H1 (cell line): ENCODE results near the gene DSE. TPM values are rescaled to one million over a fixed set of nuclear protein-coding genes. Genes with fewer than 3 reads are reported as not detected.

ENCODE experiments used
- CTCF ChIA-PET: fragments of 300-600 bp; sonication (Branson Sonifier 250); formaldehyde crosslinking; loops from one replicate; lab custom pipeline; 2021; ENCODE audit not compliant: partially characterized antibody; lab: Charles Lee
- POLR2A ChIA-PET: fragments of 300-600 bp; sonication (Branson Sonifier 250); formaldehyde crosslinking; loops from one replicate; lab custom pipeline; 2021; ENCODE audit warnings: inconsistent platforms; ENCODE audit not compliant: partially characterized antibody; lab: Charles Lee
- DNase-seq, 2 experiments: peaks; one replicate each; pipeline versions ENCODE4 v3.0.0 to v3.0.0-alpha.2; 2010 to 2022; ENCODE audit warnings: low spot score in 2 of 2, low read depth in 1 of 2, mixed read lengths in 1 of 2
- FAIRE-seq: peaks from 2 replicates; lab custom pipeline; 2011; peaks lifted over from hg19 to GRCh38; lab: Jason Lieb, UNC
- H2AFZ ChIP-seq: 2 replicates; pipeline ENCODE4 v1.8.1; 2012; ENCODE audit warnings: low read length, inconsistent platforms
- H2AK5ac ChIP-seq: 2 replicates; pipeline ENCODE4 v1.6.1; 2013; ENCODE audit warnings: low read depth, low read length
- H2BK120ac ChIP-seq: replicated peaks from 2 replicates; pipeline ENCODE3; 2013; ENCODE audit warnings: low read depth, low read length, inconsistent platforms
- H2BK12ac ChIP-seq: 2 replicates; pipeline ENCODE4 v1.6.1; 2013; ENCODE audit warnings: low read depth, low read length
- H2BK15ac ChIP-seq: 2 replicates; pipeline ENCODE4 v1.6.1; 2013; ENCODE audit warnings: low read length
- H2BK20ac ChIP-seq: 2 replicates; pipeline ENCODE4 v1.6.1; 2013; ENCODE audit warnings: low read length
- H2BK5ac ChIP-seq: 2 replicates; pipeline ENCODE4 v1.6.1; 2013; ENCODE audit warnings: low read depth, low read length
- H3K14ac ChIP-seq: 2 replicates; pipeline ENCODE4 v1.6.1; 2013; ENCODE audit warnings: inconsistent platforms; ENCODE audit not compliant: insufficient read length
- H3K18ac ChIP-seq: 2 replicates; pipeline ENCODE4 v1.6.1; 2013; ENCODE audit warnings: low read length; ENCODE audit errors: extremely low read depth
- H3K23ac ChIP-seq: 2 replicates; pipeline ENCODE4 v1.6.1; 2013; ENCODE audit warnings: inconsistent platforms; ENCODE audit not compliant: insufficient read length
- H3K23me2 ChIP-seq: 2 replicates; pipeline ENCODE4 v1.6.1; 2013; ENCODE audit warnings: low read depth, low read length
- H3K27ac ChIP-seq: 2 replicates; pipeline ENCODE4 v1.6.1; 2011; ENCODE audit warnings: low read depth, low read length, inconsistent platforms
- H3K27me3 ChIP-seq, 4 experiments: replicated peaks in 1 of 4; 1 replicate in 1 of 4; 2 replicates in 3 of 4; pipeline versions ENCODE4 v1.6.1 to v1.8.1; 2011 to 2013; ENCODE audit warnings: low read length in 3 of 4, mild to moderate bottlenecking in 3 of 4, inconsistent platforms in 2 of 4, mixed read lengths in 2 of 4, moderate library complexity in 1 of 4; ENCODE audit not compliant: control insufficient read depth in 3 of 4, insufficient read depth in 3 of 4; ENCODE audit errors: extremely low read depth in 1 of 4
- H3K36me3 ChIP-seq, 4 experiments: 2 replicates each; pipeline versions ENCODE4 v1.6.1 to v1.8.1; 2011 to 2013; ENCODE audit warnings: mild to moderate bottlenecking in 4 of 4, low read length in 3 of 4, moderate library complexity in 2 of 4, control low read depth in 1 of 4, inconsistent platforms in 1 of 4; ENCODE audit not compliant: insufficient read depth in 4 of 4, control insufficient read depth in 2 of 4
- H3K4ac ChIP-seq: replicated peaks from 2 replicates; pipeline ENCODE3; 2013; ENCODE audit warnings: low read length, low read depth, mixed read lengths, inconsistent platforms; ENCODE audit not compliant: insufficient read length
- H3K4me1 ChIP-seq, 4 experiments: replicated peaks in 1 of 4; 1 replicate in 1 of 4; 2 replicates in 3 of 4; pipeline versions ENCODE4 v1.6.1 to v1.8.1; 2011 to 2013; ENCODE audit warnings: low read length in 3 of 4, inconsistent platforms in 2 of 4, mixed read lengths in 1 of 4; ENCODE audit not compliant: insufficient read depth in 4 of 4, control insufficient read depth in 3 of 4
- H3K4me2 ChIP-seq, 2 experiments: 2 replicates each; pipeline versions ENCODE4 v1.6.1 to v1.8.1; 2011 to 2013; ENCODE audit warnings: low read depth in 2 of 2, low read length in 2 of 2, control low read depth in 1 of 2, inconsistent platforms in 1 of 2, mild to moderate bottlenecking in 1 of 2; ENCODE audit not compliant: insufficient read depth in 1 of 2
- H3K4me3 ChIP-seq, 4 experiments: fragments of 200-600, 300-600 bp in 1 of 4; sonication (generic), shearing (Covaris generic), sonication (Bioruptor Twin) in 1 of 4; 2 replicates each; pipeline versions ENCODE4 v1.5.1 to v1.8.1; 2011 to 2016; ENCODE audit warnings: low read length in 4 of 4, low read depth in 3 of 4, control low read depth in 2 of 4, inconsistent platforms in 2 of 4, mild to moderate bottlenecking in 2 of 4, mixed read lengths in 1 of 4, moderate library complexity in 1 of 4; ENCODE audit not compliant: insufficient read depth in 2 of 4; ENCODE audit errors: extremely low read depth in 1 of 4
- H3K56ac ChIP-seq: replicated peaks from 2 replicates; pipeline ENCODE3; 2013; ENCODE audit warnings: low read depth, mild to moderate bottlenecking, mixed read lengths, low read length, inconsistent platforms; ENCODE audit not compliant: insufficient read length
- H3K79me1 ChIP-seq: 2 replicates; pipeline ENCODE4 v1.6.1; 2013; ENCODE audit warnings: low read depth, low read length, control low read depth
- H3K79me2 ChIP-seq, 2 experiments: 2 replicates each; pipeline versions ENCODE4 v1.6.1 to v1.8.1; 2012 to 2013; ENCODE audit warnings: low read length in 2 of 2, mild to moderate bottlenecking in 2 of 2, inconsistent platforms in 1 of 2; ENCODE audit not compliant: insufficient read depth in 2 of 2, control insufficient read depth in 1 of 2
- H3K9ac ChIP-seq, 4 experiments: replicated peaks in 1 of 4; 1 replicate in 1 of 4; 2 replicates in 3 of 4; pipeline versions ENCODE4 v1.6.1 to v1.8.1; 2011 to 2013; ENCODE audit warnings: low read depth in 3 of 4, low read length in 3 of 4, control low read depth in 2 of 4, mild to moderate bottlenecking in 2 of 4, moderate library complexity in 2 of 4, inconsistent platforms in 1 of 4; ENCODE audit errors: extremely low read depth in 1 of 4
- H3K9me3 ChIP-seq, 2 experiments: 2 replicates each; pipeline versions ENCODE4 v1.6.1 to v1.8.1; 2012 to 2013; ENCODE audit warnings: mild to moderate bottlenecking in 2 of 2, moderate library complexity in 2 of 2, control low read depth in 1 of 2, inconsistent platforms in 1 of 2, low read depth in 1 of 2, low read length in 1 of 2, mixed read lengths in 1 of 2; ENCODE audit not compliant: insufficient read depth in 2 of 2
- H4K20me1 ChIP-seq, 2 experiments: replicated peaks in 1 of 2; 2 replicates each; pipeline versions ENCODE3 to v1.8.1; 2011 to 2013; ENCODE audit warnings: inconsistent platforms in 2 of 2, low read length in 2 of 2, mild to moderate bottlenecking in 1 of 2; ENCODE audit not compliant: insufficient read depth in 2 of 2, control insufficient read depth in 1 of 2
- H4K5ac ChIP-seq: 2 replicates; pipeline ENCODE4 v1.6.1; 2013; ENCODE audit warnings: low read length, low read depth, mixed read lengths, inconsistent platforms; ENCODE audit not compliant: insufficient read length
- H4K8ac ChIP-seq: 2 replicates; pipeline ENCODE4 v1.8.0; 2013; ENCODE audit warnings: mild to moderate bottlenecking, moderate library complexity, low read length, inconsistent platforms; ENCODE audit not compliant: insufficient read depth; ENCODE audit errors: extremely low read depth
- H4K91ac ChIP-seq: replicated peaks from 2 replicates; pipeline ENCODE3; 2013; ENCODE audit warnings: low read length, mixed read lengths, inconsistent platforms; ENCODE audit not compliant: insufficient read length
- CTCF ChIP-seq, 3 experiments: IDR thresholded peaks; 1 replicate in 2 of 3; 2 replicates in 1 of 3; pipeline versions ENCODE4 v1.5.1 to v1.6.1; 2011; ENCODE audit warnings: low read length in 3 of 3, mild to moderate bottlenecking in 3 of 3, inconsistent platforms in 2 of 3, low read depth in 1 of 3, moderate library complexity in 1 of 3; ENCODE audit not compliant: insufficient read depth in 1 of 3; ENCODE audit errors: control extremely low read depth in 1 of 3
- MAFK ChIP-seq: IDR thresholded peaks from 2 replicates; pipeline ENCODE4 v1.6.1; 2012; ENCODE audit warnings: low read depth, mild to moderate bottlenecking, improper control_type of control experiment, low read length
- RAD21 ChIP-seq, 2 experiments: IDR thresholded peaks in 1 of 2; conservative IDR thresholded peaks in 1 of 2; 2 replicates each; pipeline ENCODE4 v1.6.1; 2011; ENCODE audit warnings: low read depth in 2 of 2, low read length in 2 of 2, improper control_type of control experiment in 1 of 2, inconsistent platforms in 1 of 2, mild to moderate bottlenecking in 1 of 2, moderate library complexity in 1 of 2
- SIRT6 ChIP-seq: IDR thresholded peaks from one replicate; pipeline ENCODE4 v1.7.1; 2012; ENCODE audit warnings: low read length, inconsistent platforms
- WGBS, 2 experiments: shearing (Covaris generic) in 1 of 2; methylation state at CpG; one replicate each; pipeline versions ENCODE4 v1.1.6 to v1.1.7; 2013 to 2015; ENCODE audit warnings: low lambda C conversion rate in 2 of 2, mixed read lengths in 2 of 2, inconsistent platforms in 1 of 2, low coverage in 1 of 2, missing lambda C conversion rate in 1 of 2; ENCODE audit not compliant: insufficient replicate concordance in 2 of 2, insufficient coverage in 1 of 2, insufficient read length in 1 of 2; ENCODE audit errors: extremely low coverage in 1 of 2, missing lambda C conversion rate in 1 of 2; 5-methylcytosine and 5-hydroxymethylcytosine counted together
- polyA plus RNA-seq, 7 experiments: library from polyadenylated mRNA; depleted of rRNA in 3 of 7; stranded (reverse) in 5 of 7; unstranded in 2 of 7; fragments of >200 nt in 5 of 7; fragments of 200-250 nt in 2 of 7; gene quantifications; 1 replicate in 5 of 7; 2 replicates in 1 of 7; 4 replicates in 1 of 7; pipeline versions ENCODE4 v1.2.1 to v1.2.3, GENCODE V29; 2011 to 2013; ENCODE audit warnings: missing spikeins in 2 of 7, mixed read lengths in 2 of 7
- total RNA-seq: library from RNA; stranded (reverse); fragmentation: NEBNext Ultra II Directional; extraction: Animal tissue kit (Norgen Biotek cat#: 25700); gene quantifications from 2 replicates; pipeline ENCODE4 v1.2.1, GENCODE V29; 2021

DSE gene
- total and polyA plus RNA-seq, 2 of the 8 experiments (the other 6 are each of a cell fraction or from before 2014, with no cell fraction given) = 32.5 to 94.4 TPM

- Histone ChIP-seq H2BK15ac (no peak overlapping the region), H3K23me2 (no peaks in the 10 kb centered on the region), H3K9ac (no peak overlapping the region), H2BK5ac (no peak overlapping the region), H3K14ac (no peak overlapping the region), H2BK120ac (no peak overlapping the region), H3K18ac (no peak overlapping the region), H4K91ac (no peak overlapping the region), H3K36me3 (no peaks in the 10 kb centered on the region), H3K23ac (no peak overlapping the region), H3K79me2 (no peaks in the 10 kb centered on the region), H3K4me3 (no peak overlapping the region), H4K8ac (no peak overlapping the region), H3K4me2 (no peak overlapping the region), H3K4me1 (0 out of 7 replicates have a peak, but pooled peaks cover 0 to 2% (median 0%) of the 10 kb centered on the region in 4 experiments), H2AK5ac (no peak overlapping the region), H2BK20ac (no peak overlapping the region), H3K9me3 (no peaks in the 10 kb centered on the region), H3K27ac (no peak overlapping the region), H3K79me1 (no peaks in the 10 kb centered on the region), H3K27me3 (no peaks in the 10 kb centered on the region), H3K56ac (no peak overlapping the region), H4K20me1 (no peaks in the 10 kb centered on the region), H2BK12ac (no peak overlapping the region), H3K4ac (no peak overlapping the region), H2AFZ (no peak overlapping the region), H4K5ac (no peak overlapping the region)
- WGBS, 2 experiments = 56% methylated on average over 3 of the region's 3 CpGs; no CpG with 5 or more reads in 1 of the 2 experiments
- TF ChIP-seq MAFK (no peak), RAD21 (IDR thresholded peaks at IDR 0.05 in 1 of 2, conservative IDR thresholded peaks at IDR 0.05 in 1 of 2; ENCODE audit: low read depth in 2 of 2, low read length in 2 of 2) (peak; percentile 27 to 39), SIRT6 (no peak), CTCF (IDR thresholded peaks at IDR 0.05; ENCODE audit: control extremely low read depth in 1 of 3, insufficient read depth in 1 of 3, low read depth in 1 of 3, low read length in 3 of 3) (peak in 2 of 3 experiments; percentile 18 to 54; a peak in 2 of 4 replicates)
- POLR2A ChIA-PET = interaction anchor here (0.9 kb wide), 1 partner anchor 18 kb away, joined by 3 read pairs; no protein-coding TSS in a partner anchor
- FAIRE-seq (peak; percentile 57), DNase-seq (no peak)
- CTCF ChIA-PET = interaction anchor here (0.7 to 4.7 kb wide), 38 partner anchors 8 to 253 kb away, joined by 3 to 39 read pairs (median 4); partner anchors contain the start of genes CALHM4, CALHM5 and CALHM6
These were observed 73.3 kb downstream of the DSE start for GRCh38 chr6:116444092-116444491.
